GM19328 (cell line): Measurements from ENCODE around the gene LY6G5B.
A peak's percentile ranks its signal among the peaks of the same experiment; 100 is the strongest.
"Not testable (repeated sequence)": the region's sequence is repeated elsewhere in the genome, so short reads cannot be mapped to it uniquely, and the experiment has no call there.

ENCODE experiments used
- ATAC-seq: cut with Tn5 transposase; IDR thresholded peaks from one replicate; pipeline ENCODE4 v1.9.1; 2021; ENCODE audit warnings: mild to moderate bottlenecking, moderate library complexity; ENCODE audit not compliant: unreplicated experiment

LY6G5B gene

GRCh38 chr6:31690231-31691077, 20.7 kb downstream of the LY6G5B start:
- no peak for ATAC-seq

- ATAC-seq: no peak
These were observed 21.3 kb downstream of the LY6G5B start for GRCh38 chr6:31691078-31691463.

GRCh38 chr6:31691564-31692108, 21.9 kb downstream of the LY6G5B start:
- ATAC-seq: no peak

- ATAC-seq: no peak
These were observed 22.6 kb downstream of the LY6G5B start for GRCh38 chr6:31692353-31692752.

GRCh38 chr6:31692886-31693285, 23.1 kb downstream of the LY6G5B start:
- no peak for ATAC-seq

- no peak for ATAC-seq
These were observed 23.8 kb downstream of the LY6G5B start for GRCh38 chr6:31693535-31693934.

- ATAC-seq: no peak
These were observed 27.8 kb downstream of the LY6G5B start for GRCh38 chr6:31697555-31697954.

- ATAC-seq: no peak
These were observed 31.1 kb downstream of the LY6G5B start for GRCh38 chr6:31700740-31701401.

- ATAC-seq: no peak
These were observed 32.1 kb downstream of the LY6G5B start for GRCh38 chr6:31701666-31702404.

- no peak for ATAC-seq
These were observed 32.6 kb downstream of the LY6G5B start for GRCh38 chr6:31702405-31702818.

GRCh38 chr6:31702819-31703716, 33.3 kb downstream of the LY6G5B start, which contains the start of gene ABHD16A:
Gene ABHD16A, minus strand, starts transcription at chr6:31703324. Its CDS starts 43 bp downstream, at chr6:31703281.
- ATAC-seq: peak; percentile 83

GRCh38 chr6:31705931-31706330, 36.2 kb downstream of the LY6G5B start:
- ATAC-seq: no peak

GRCh38 chr6:31706599-31706998, 36.8 kb downstream of the LY6G5B start, which contains the start of gene LY6G6F:
Gene LY6G6F, plus strand, starts transcription at chr6:31706866. Its CDS starts 41 bp downstream, at chr6:31706907.
- ATAC-seq: no peak

- ATAC-seq: no peak
These were observed 37.9 kb downstream of the LY6G5B start for GRCh38 chr6:31707701-31708100.

- ATAC-seq: no peak
These were observed 38.4 kb downstream of the LY6G5B start for GRCh38 chr6:31708224-31708623.

- ATAC-seq: not testable (repeated sequence)
These were observed 39.4 kb downstream of the LY6G5B start for GRCh38 chr6:31709157-31709556.

GRCh38 chr6:31710523-31711219, 40.9 kb downstream of the LY6G5B start:
- no peak for ATAC-seq

GRCh38 chr6:31711233-31711632, 41.5 kb downstream of the LY6G5B start:
- no peak for ATAC-seq

GRCh38 chr6:31712296-31712695, 42.5 kb downstream of the LY6G5B start:
- no peak for ATAC-seq
